ACC112 (cell line): ENCODE data around the gene CSNK2A1.

Experiments
- H2AFZ ChIP-seq: fragments of 200-600 bp; sonication (generic); one replicate; pipeline ENCODE4 v1.6.0; 2017; ENCODE audit warnings: antibody characterized with exemption, low read length; ENCODE audit not compliant: unreplicated experiment
- H3K27ac ChIP-seq: fragments of 200-600 bp; sonication (generic); 2 replicates; pipeline ENCODE4 v1.5.1; 2014; ENCODE audit warnings: low read depth, mild to moderate bottlenecking, antibody characterized with exemption, low read length, moderate library complexity
- H3K27me3 ChIP-seq: fragments of 200-600 bp; sonication (generic); 2 replicates; pipeline ENCODE4 v1.6.1; 2014; ENCODE audit warnings: mild to moderate bottlenecking, antibody characterized with exemption, low read length, moderate library complexity, mixed read lengths; ENCODE audit not compliant: insufficient read depth
- H3K36me3 ChIP-seq: fragments of 200-600 bp; sonication (generic); 2 replicates; pipeline ENCODE4 v1.6.1; 2016; ENCODE audit warnings: mild to moderate bottlenecking, antibody characterized with exemption, low read length, moderate library complexity, mixed read lengths; ENCODE audit not compliant: insufficient read depth
- H3K4me1 ChIP-seq: fragments of 200-600 bp; sonication (generic); one replicate; pipeline ENCODE4 v1.6.1; 2016; ENCODE audit warnings: low read length, mixed read lengths; ENCODE audit not compliant: insufficient read depth, unreplicated experiment, control insufficient read depth
- H3K4me3 ChIP-seq: fragments of 200-600 bp; sonication (generic); 2 replicates; pipeline ENCODE4 v1.5.1; 2014; ENCODE audit warnings: mild to moderate bottlenecking, low read depth, low read length
- H3K79me2 ChIP-seq: fragments of 200-600 bp; sonication (generic); one replicate; pipeline ENCODE4 v1.6.0; 2016; ENCODE audit warnings: low read length; ENCODE audit not compliant: control insufficient read depth, unreplicated experiment, insufficient read depth

Gene CSNK2A1

GRCh38 chr20:562232-562897 lies 18.8 kb upstream of the CSNK2A1 start:
- H2AFZ ChIP-seq = no peak overlapping the region

GRCh38 chr20:561437-562231 lies 18.0 kb upstream of the CSNK2A1 start:
- no peak overlapping the region for H2AFZ ChIP-seq
- H3K27me3 ChIP-seq = no peaks in the 10 kb centered on the region; the same call in 1 of the 2 replicates

More at GRCh38 chr20:562232-562897, 18.8 kb upstream of the CSNK2A1 start:
- H3K4me3 ChIP-seq = no peak overlapping the region
- no peaks in the 10 kb centered on the region for H3K4me1 ChIP-seq
- peaks cover 6% of the 10 kb centered on the region for H3K27me3 ChIP-seq
- no peak overlapping the region for H3K27ac ChIP-seq
- no peaks in the 10 kb centered on the region for H3K79me2 ChIP-seq
- no peaks in the 10 kb centered on the region for H3K36me3 ChIP-seq

GRCh38 chr20:560680-561079 lies 17.1 kb upstream of the CSNK2A1 start:
- Histone ChIP-seq H3K4me1 (no peaks in the 10 kb centered on the region), H3K27ac (no peak overlapping the region), H3K4me3 (no peak overlapping the region), H3K27me3 (no peaks in the 10 kb centered on the region; the same call in 1 of the 2 replicates), H2AFZ (no peak overlapping the region), H3K79me2 (no peaks in the 10 kb centered on the region), H3K36me3 (no peaks in the 10 kb centered on the region)

More at GRCh38 chr20:561437-562231, 18.0 kb upstream of the CSNK2A1 start:
- no peaks in the 10 kb centered on the region for H3K36me3 ChIP-seq
- H3K4me1 ChIP-seq = no peaks in the 10 kb centered on the region
- H3K4me3 ChIP-seq = no peak overlapping the region
- H3K79me2 ChIP-seq = no peaks in the 10 kb centered on the region
- H3K27ac ChIP-seq = no peak overlapping the region

- Histone ChIP-seq H3K4me1 (no peaks in the 10 kb centered on the region), H2AFZ (no peak overlapping the region), H3K27me3 (peaks cover 7% of the 10 kb centered on the region), H3K4me3 (no peak overlapping the region), H3K36me3 (no peaks in the 10 kb centered on the region), H3K79me2 (no peaks in the 10 kb centered on the region), H3K27ac (no peak overlapping the region)
Observed at GRCh38 chr20:558117-558516, 14.5 kb upstream of the CSNK2A1 start.

GRCh38 chr20:556984-557383 lies 13.4 kb upstream of the CSNK2A1 start:
- Histone ChIP-seq H3K4me1 (no peaks in the 10 kb centered on the region), H3K36me3 (no peaks in the 10 kb centered on the region), H2AFZ (no peak overlapping the region), H3K27ac (no peak overlapping the region), H3K4me3 (no peak overlapping the region), H3K27me3 (peaks cover 7% of the 10 kb centered on the region), H3K79me2 (no peaks in the 10 kb centered on the region)

GRCh38 chr20:555976-556385 lies 12.4 kb upstream of the CSNK2A1 start:
- Histone ChIP-seq H3K4me1 (no peaks in the 10 kb centered on the region), H3K4me3 (no peak overlapping the region), H3K27ac (no peak overlapping the region), H3K36me3 (no peaks in the 10 kb centered on the region), H2AFZ (no peak overlapping the region), H3K27me3 (peaks cover 15% of the 10 kb centered on the region), H3K79me2 (no peaks in the 10 kb centered on the region)

GRCh38 chr20:550611-551010 lies 7.0 kb upstream of the CSNK2A1 start:
- Histone ChIP-seq H3K4me3 (no peak overlapping the region), H3K4me1 (no peaks in the 10 kb centered on the region), H3K27ac (no peak overlapping the region), H2AFZ (no peak overlapping the region), H3K79me2 (no peaks in the 10 kb centered on the region), H3K36me3 (no peaks in the 10 kb centered on the region), H3K27me3 (peaks cover 30% of the 10 kb centered on the region)

GRCh38 chr20:549722-550496 lies 6.3 kb upstream of the CSNK2A1 start:
- Histone ChIP-seq H3K36me3 (no peaks in the 10 kb centered on the region), H3K4me1 (no peaks in the 10 kb centered on the region), H3K27me3 (peaks cover 24% of the 10 kb centered on the region), H3K27ac (no peak overlapping the region), H3K4me3 (no peak overlapping the region), H3K79me2 (no peaks in the 10 kb centered on the region), H2AFZ (no peak overlapping the region)

GRCh38 chr20:548906-549305 lies 5.3 kb upstream of the CSNK2A1 start:
- Histone ChIP-seq H3K4me3 (no peak overlapping the region), H2AFZ (no peak overlapping the region), H3K27ac (no peak overlapping the region), H3K27me3 (peaks cover 24% of the 10 kb centered on the region), H3K36me3 (no peaks in the 10 kb centered on the region), H3K79me2 (no peaks in the 10 kb centered on the region), H3K4me1 (peaks cover 6% of the 10 kb centered on the region)

- H3K79me2 ChIP-seq = peaks cover 11% of the 10 kb centered on the region
- no peak overlapping the region for H2AFZ ChIP-seq
- no peak overlapping the region for H3K4me3 ChIP-seq
- H3K4me1 ChIP-seq = peaks cover 6% of the 10 kb centered on the region
- peaks cover 24% of the 10 kb centered on the region for H3K27me3 ChIP-seq
- H3K36me3 ChIP-seq = no peaks in the 10 kb centered on the region
- H3K27ac ChIP-seq = no peak overlapping the region
Observed at GRCh38 chr20:547394-547793, 3.8 kb upstream of the CSNK2A1 start.
